GM12878 (cell line): ENCODE data around the gene AMPD2. TPM values are rescaled to one million over a fixed set of nuclear protein-coding genes. Genes with fewer than 3 reads are reported as not detected.
A peak's percentile ranks its signal among the peaks of the same experiment; 100 is the strongest.

Experiments used
- CBX5 ChIP-seq: sonication (generic); IDR thresholded peaks from 2 replicates; pipeline ENCODE4 v1.6.1; 2016; ENCODE audit warnings: low read depth, moderate library complexity, mild to moderate bottlenecking, inconsistent platforms
- CHD1 ChIP-seq: IDR thresholded peaks from 2 replicates; pipeline ENCODE4 v1.6.1; 2012; ENCODE audit warnings: low read depth, low read length, improper control_type of control experiment
- CREB1 ChIP-seq: IDR thresholded peaks from 2 replicates; pipeline ENCODE4 v1.6.1; 2012; ENCODE audit warnings: low read depth, mild to moderate bottlenecking, inconsistent platforms
- ESRRA ChIP-seq: IDR thresholded peaks from 2 replicates; pipeline ENCODE4 v1.6.1; 2012; ENCODE audit warnings: mild to moderate bottlenecking, low read length, improper control_type of control experiment
- IKZF2 ChIP-seq, 2 experiments: fragments of 450-650 bp; IDR thresholded peaks; 2 replicates each; pipeline ENCODE4 v1.6.1; 2017; ENCODE audit warnings: mild to moderate bottlenecking in 2 of 2, moderate library complexity in 2 of 2
- JUNB ChIP-seq: IDR thresholded peaks from 2 replicates; pipeline ENCODE4 v1.6.1; 2016; ENCODE audit warnings: antibody characterized with exemption, mild to moderate bottlenecking
- MXI1 ChIP-seq: fragments of 150-350 bp; IDR thresholded peaks from 2 replicates; pipeline ENCODE4 v1.6.1; 2011; ENCODE audit warnings: low read depth, mild to moderate bottlenecking, inconsistent platforms, low read length, improper control_type of control experiment
- MYC ChIP-seq: IDR thresholded peaks from 2 replicates; pipeline ENCODE4 v1.6.1; 2011; ENCODE audit warnings: mild to moderate bottlenecking, low read length, moderate library complexity, inconsistent platforms; ENCODE audit not compliant: insufficient read depth, insufficient replicate concordance, insufficient read length, severe bottlenecking
- POLR2A ChIP-seq: IDR thresholded peaks from 2 replicates; pipeline ENCODE4 v1.6.1; 2011; ENCODE audit warnings: low read depth, mild to moderate bottlenecking, low read length
- RAD21 ChIP-seq: IDR thresholded peaks from 2 replicates; pipeline ENCODE4 v1.6.1; 2011; ENCODE audit warnings: mild to moderate bottlenecking, low read depth, low read length, moderate library complexity; ENCODE audit not compliant: insufficient read depth
- REST ChIP-seq: IDR thresholded peaks from 2 replicates; pipeline ENCODE4 v1.6.1; 2012; ENCODE audit warnings: mild to moderate bottlenecking, low read depth, low read length
- SP1 ChIP-seq: IDR thresholded peaks from one replicate; pipeline ENCODE4 v1.6.1; 2011; ENCODE audit warnings: low read depth, low read length
- SRF ChIP-seq, 2 experiments: IDR thresholded peaks; 2 replicates each; pipeline ENCODE4 v1.6.1; 2011; ENCODE audit warnings: low read depth in 2 of 2, low read length in 2 of 2, mild to moderate bottlenecking in 1 of 2, moderate library complexity in 1 of 2
- TBL1XR1 ChIP-seq: IDR thresholded peaks from 2 replicates; pipeline ENCODE4 v1.6.1; 2012; ENCODE audit warnings: low read depth, low read length, improper control_type of control experiment
- TCF12 ChIP-seq: IDR thresholded peaks from 2 replicates; pipeline ENCODE4 v1.6.1; 2011; ENCODE audit warnings: low read depth, mild to moderate bottlenecking, low read length
- ZBED1 ChIP-seq: IDR thresholded peaks from 2 replicates; pipeline ENCODE4 v1.6.1; 2016; ENCODE audit warnings: borderline replicate concordance
- ZBTB4 ChIP-seq: fragments of 450-650 bp; formaldehyde crosslinking; IDR thresholded peaks from 2 replicates; pipeline ENCODE4 v1.4.0; 2022; ENCODE audit warnings: mild to moderate bottlenecking, moderate library complexity
- ZNF207 ChIP-seq: fragments of 450-650 bp; IDR thresholded peaks from 2 replicates; pipeline ENCODE4 v1.6.1; 2014; ENCODE audit warnings: antibody characterized with exemption, mild to moderate bottlenecking, borderline replicate concordance
- ZNF274 ChIP-seq: IDR thresholded peaks from one replicate; pipeline ENCODE4 v1.8.0; 2011; ENCODE audit not compliant: insufficient read length, insufficient read depth
- ZNF592 ChIP-seq: fragments of 450-650 bp; IDR thresholded peaks from 2 replicates; pipeline ENCODE4 v1.6.1; 2017; ENCODE audit warnings: mild to moderate bottlenecking, moderate library complexity
- polyA plus RNA-seq, 11 experiments: library from polyadenylated mRNA; depleted of rRNA in 4 of 11; unstranded in 6 of 11; stranded (reverse) in 5 of 11; fragments of >200 nt; fragmentation: Nextera tagmentation in 4 of 11; fragmentation: Illumina TruSeq in 1 of 11; extraction: Ambion mirVana in 4 of 11; extraction: Trizol in 1 of 11; gene quantifications; 1 replicate in 1 of 11; 2 replicates in 10 of 11; pipeline versions ENCODE4 v1.2.1 to v1.2.3, GENCODE V29; 2011 to 2016; ENCODE audit warnings: inconsistent platforms in 2 of 11, missing spikeins in 2 of 11, low read depth in 1 of 11
- total RNA-seq, 4 experiments: library from RNA; depleted of rRNA in 3 of 4; stranded (reverse); fragments of >200 nt in 3 of 4; fragmentation: Illumina TruSeq in 1 of 4; extraction: Trizol in 1 of 4; gene quantifications; 2 replicates each; pipeline versions ENCODE4 v1.2.1 to v1.2.3, GENCODE V29; 2013 to 2021

AMPD2 gene
- total and polyA plus RNA-seq, 10 of the 15 experiments (the other 5 are each of a cell fraction or from before 2014, with no cell fraction given), result 2.0 to 75.9 (median 31.3) TPM

- TF ChIP-seq CBX5 (no peak), TCF12 (no peak), POLR2A (peak; percentile 77), CHD1 (no peak), ZBTB4 (CRISPR knock-in tag) (no peak), SRF (IDR thresholded peaks at IDR 0.05; ENCODE audit: low read depth in 2 of 2, low read length in 2 of 2) (no peak), ESRRA (peak; percentile 96), TBL1XR1 (no peak), ZBED1 (no peak), REST (no peak), IKZF2 (IDR thresholded peaks at IDR 0.05) (peak in 1 of 2 experiments; percentile 40; a peak in 1 of 4 replicates), ZNF207 (no peak), ZNF274 (no peak), RAD21 (no peak), ZNF592 (no peak), MYC (peak; percentile 23), MXI1 (no peak), SP1 (no peak), JUNB (no peak), CREB1 (peak; percentile 37; the same call in 1 of the 2 replicates)
Observed at GRCh38 chr1:109655615-109656519, 36.2 kb downstream of the AMPD2 start, which contains the start of gene GSTM4 (continued).
